Activated naive CD8-positive, alpha-beta T cell treated with anti-CD3 and anti-CD28 coated beads, Interleukin-2, amount 10 ng/mL, durations not matched to agents 7 days and 5 days (primary cell): ENCODE results near the gene MEF2C. TPM values are rescaled to one million over a fixed set of nuclear protein-coding genes. Genes with fewer than 3 reads are reported as not detected.

Experiments
- ATAC-seq: fragments of 150-1000 bp; cut with Tn5 transposase; one replicate; pipeline ENCODE4 v1.10.0; 2021; ENCODE audit warnings: low read depth, moderate library complexity
- POLR2A ChIA-PET: fragments of 350-600 bp; sonication (Branson Sonifier 250); formaldehyde crosslinking; loops from one replicate; lab custom pipeline; 2021; ENCODE audit warnings: antibody characterized with exemption; lab: Charles Lee
- DNase-seq: peaks from one replicate; pipeline ENCODE4 v3.0.0; 2021
- H3K27ac Mint-ChIP-seq: one replicate; pipeline ENCODE4 v1.8.0; 2022; ENCODE audit warnings: mild to moderate bottlenecking, mixed read lengths
- H3K27me3 Mint-ChIP-seq: one replicate; pipeline ENCODE4 v1.8.0; 2022; ENCODE audit warnings: mild to moderate bottlenecking, moderate library complexity, mixed read lengths
- H3K36me3 Mint-ChIP-seq: one replicate; pipeline ENCODE4 v1.8.0; 2021; ENCODE audit warnings: mild to moderate bottlenecking, mixed read lengths
- H3K4me1 Mint-ChIP-seq: one replicate; pipeline ENCODE4 v1.8.0; 2021; ENCODE audit warnings: mixed read lengths
- H3K4me3 Mint-ChIP-seq: one replicate; pipeline ENCODE4 v1.8.0; 2022; ENCODE audit warnings: mild to moderate bottlenecking, moderate library complexity, mixed read lengths
- H3K9me3 Mint-ChIP-seq: one replicate; pipeline ENCODE4 v1.8.0; 2021; ENCODE audit warnings: mixed read lengths
- total RNA-seq, 2 experiments: library from RNA; stranded (reverse); gene quantifications; one replicate each; pipeline ENCODE4 v1.2.3, GENCODE V29; 2021

Gene MEF2C
- total RNA-seq, 2 experiments from 2014 or later, result 0.60 to 0.86 TPM

DNA sequence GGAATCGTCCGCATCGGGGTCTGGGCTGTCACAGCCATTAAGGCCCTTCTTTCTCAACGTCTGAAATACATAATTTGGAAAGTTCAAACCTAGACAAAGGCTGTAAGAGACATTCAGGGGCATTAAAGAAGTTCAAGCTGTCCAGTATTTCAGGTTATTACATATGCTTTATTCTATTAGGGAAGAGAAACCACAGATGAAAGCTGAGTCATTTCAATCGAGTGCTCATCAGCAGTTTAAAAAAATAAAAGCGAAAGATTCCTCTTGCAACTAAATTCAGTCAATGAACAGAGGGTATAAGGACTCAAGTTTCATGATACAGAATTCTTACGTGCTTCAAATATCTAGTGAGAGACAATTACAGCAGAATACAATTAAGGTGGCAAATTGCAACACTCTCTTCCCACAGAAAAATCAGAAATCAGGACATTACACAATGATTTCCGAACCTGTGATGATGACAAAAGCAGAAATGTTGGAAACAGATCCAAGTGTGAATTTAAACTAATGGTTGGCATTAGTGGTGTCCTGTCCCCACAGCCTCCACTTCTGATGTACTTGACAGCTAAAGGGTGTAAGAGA, 121.6 kb downstream of the MEF2C start:
- Mint-ChIP-seq H3K27ac (no peak overlapping the region), H3K4me3 (no peak overlapping the region), H3K9me3 (no peaks in the 10 kb centered on the region), H3K27me3 (peaks cover 19% of the 10 kb centered on the region), H3K4me1 (peaks cover 2% of the 10 kb centered on the region), H3K36me3 (no peaks in the 10 kb centered on the region)
- ATAC-seq (no peak), DNase-seq (no peak)
- POLR2A ChIA-PET, result no interaction called here

DNA sequence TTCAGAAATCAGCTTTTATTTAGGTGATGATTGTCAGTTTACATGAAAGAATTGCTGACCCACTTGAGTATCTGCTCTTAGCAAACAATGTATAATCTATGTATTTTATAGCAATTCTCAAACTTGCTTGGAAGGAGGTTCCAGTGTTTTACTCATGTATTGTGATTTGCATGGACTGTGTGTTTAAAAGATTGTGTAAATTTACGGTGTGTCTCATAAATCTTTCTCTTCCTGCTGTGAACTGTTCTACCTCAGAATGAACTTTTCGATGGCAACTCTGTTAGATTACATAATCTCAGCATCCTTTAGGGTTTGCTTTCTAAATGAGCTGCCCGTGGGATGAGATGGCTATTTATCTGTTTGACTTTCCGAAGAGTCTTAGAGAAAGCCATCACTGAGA, 122.5 kb downstream of the MEF2C start:
- peaks cover 2% of the 10 kb centered on the region for H3K4me1 Mint-ChIP-seq
- POLR2A ChIA-PET, result no interaction called here
- H3K9me3 Mint-ChIP-seq, result no peaks in the 10 kb centered on the region
- no peak overlapping the region for H3K27ac Mint-ChIP-seq
- ATAC-seq (no peak), DNase-seq (no peak)
- H3K4me3 Mint-ChIP-seq, result no peak overlapping the region
- H3K27me3 Mint-ChIP-seq, result peaks cover 19% of the 10 kb centered on the region
- H3K36me3 Mint-ChIP-seq, result no peaks in the 10 kb centered on the region

DNA sequence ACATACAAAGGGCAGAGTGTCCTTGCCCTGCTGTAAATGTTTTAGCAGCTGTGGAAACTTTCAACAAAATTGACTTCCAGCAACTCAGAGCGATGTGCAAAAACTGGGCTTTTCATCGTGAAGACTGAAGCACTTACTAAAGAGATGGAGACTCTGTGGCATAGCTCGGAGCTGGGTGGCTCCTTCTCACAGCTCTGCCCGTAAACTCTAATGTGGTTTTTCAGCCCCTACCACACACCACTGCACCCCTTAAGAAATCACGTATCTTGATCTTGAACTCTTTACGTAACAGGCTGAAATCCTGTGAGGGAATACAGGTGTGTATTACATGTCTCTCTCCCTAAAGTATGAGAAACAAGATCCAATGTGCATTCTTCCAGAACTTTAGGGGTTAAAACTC, 124.4 kb downstream of the MEF2C start:
- peaks cover 19% of the 10 kb centered on the region for H3K27me3 Mint-ChIP-seq
- H3K27ac Mint-ChIP-seq, result no peak overlapping the region
- no peak for DNase-seq
- H3K4me3 Mint-ChIP-seq, result no peak overlapping the region
- H3K4me1 Mint-ChIP-seq, result peaks cover 2% of the 10 kb centered on the region
- H3K36me3 Mint-ChIP-seq, result no peaks in the 10 kb centered on the region
- no peaks in the 10 kb centered on the region for H3K9me3 Mint-ChIP-seq
- POLR2A ChIA-PET, result no interaction called here
- no peak for ATAC-seq

DNA sequence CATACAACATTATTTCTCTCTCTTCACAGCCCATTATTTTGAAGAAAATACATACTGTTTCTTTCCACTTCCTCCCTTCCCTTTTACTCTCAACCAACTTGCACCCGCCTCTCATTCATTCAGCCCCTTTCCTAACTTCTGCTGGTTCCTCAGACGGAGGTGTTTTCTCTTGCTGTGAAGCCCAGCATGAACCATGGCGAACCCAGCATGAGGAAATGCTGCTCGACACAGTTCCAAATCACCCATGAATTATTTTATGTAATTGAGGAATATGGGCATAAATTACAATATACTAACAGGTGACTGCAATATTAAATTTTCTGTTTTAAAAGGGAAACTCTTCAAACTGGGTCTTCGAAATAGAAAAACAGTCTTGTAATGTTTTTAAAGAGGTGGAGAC, 124.8 kb downstream of the MEF2C start:
- DNase-seq, result no peak
- no peak for ATAC-seq
- Mint-ChIP-seq H3K9me3 (no peaks in the 10 kb centered on the region), H3K36me3 (no peaks in the 10 kb centered on the region), H3K4me1 (peaks cover 2% of the 10 kb centered on the region), H3K27ac (no peak overlapping the region), H3K4me3 (no peak overlapping the region), H3K27me3 (peaks cover 19% of the 10 kb centered on the region)
- POLR2A ChIA-PET, result no interaction called here

DNA sequence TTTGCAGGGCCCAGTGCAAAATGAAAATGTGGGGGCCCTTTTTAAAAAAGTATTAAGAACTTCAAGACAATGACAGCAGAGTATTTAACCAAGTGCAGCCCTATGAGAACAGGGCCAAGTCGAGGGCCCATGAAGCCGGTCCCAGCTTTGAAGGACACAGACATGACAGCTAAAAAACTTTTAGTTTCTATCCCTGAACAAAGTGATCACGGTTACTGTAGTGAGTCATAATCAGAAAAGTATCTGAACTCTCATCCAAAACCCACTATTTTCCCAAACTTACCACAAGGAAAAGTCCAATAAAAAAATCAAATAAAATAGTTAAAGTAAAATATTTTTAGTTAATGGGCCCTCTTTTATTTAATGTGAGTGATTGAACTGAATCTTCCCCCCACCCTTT, 126.0 kb downstream of the MEF2C start:
- Mint-ChIP-seq H3K27ac (no peak overlapping the region), H3K4me1 (peaks cover 2% of the 10 kb centered on the region), H3K9me3 (peaks cover 2% of the 10 kb centered on the region), H3K4me3 (no peak overlapping the region), H3K27me3 (peaks cover 21% of the 10 kb centered on the region), H3K36me3 (no peaks in the 10 kb centered on the region)
- no peak for ATAC-seq
- DNase-seq, result no peak
- POLR2A ChIA-PET, result no interaction called here

DNA sequence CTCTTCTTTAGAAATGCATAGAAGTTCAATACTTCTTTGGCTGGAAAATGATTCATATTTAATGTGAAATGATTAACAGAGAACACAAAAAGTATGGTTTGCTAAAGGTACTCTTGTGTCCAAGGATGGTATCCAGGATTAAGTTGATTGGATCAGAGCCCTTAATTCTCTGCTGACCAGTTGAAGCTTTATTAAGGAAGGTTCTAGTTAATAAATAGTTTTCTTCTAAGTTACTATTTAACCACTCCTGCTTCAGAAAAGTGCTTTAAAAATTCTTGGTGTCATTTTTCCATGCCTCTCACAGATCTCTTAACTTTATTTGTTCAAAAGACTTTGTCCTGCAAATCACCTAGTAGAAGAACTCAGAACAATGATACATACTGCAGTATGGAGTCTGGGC, 134.3 kb downstream of the MEF2C start:
- no peaks in the 10 kb centered on the region for H3K36me3 Mint-ChIP-seq
- POLR2A ChIA-PET, result no interaction called here
- no peak overlapping the region for H3K4me3 Mint-ChIP-seq
- ATAC-seq (no peak), DNase-seq (no peak)
- peaks cover 2% of the 10 kb centered on the region for H3K27me3 Mint-ChIP-seq
- H3K9me3 Mint-ChIP-seq, result peaks cover 2% of the 10 kb centered on the region
- H3K27ac Mint-ChIP-seq, result no peak overlapping the region
- H3K4me1 Mint-ChIP-seq, result peaks cover 8% of the 10 kb centered on the region

DNA sequence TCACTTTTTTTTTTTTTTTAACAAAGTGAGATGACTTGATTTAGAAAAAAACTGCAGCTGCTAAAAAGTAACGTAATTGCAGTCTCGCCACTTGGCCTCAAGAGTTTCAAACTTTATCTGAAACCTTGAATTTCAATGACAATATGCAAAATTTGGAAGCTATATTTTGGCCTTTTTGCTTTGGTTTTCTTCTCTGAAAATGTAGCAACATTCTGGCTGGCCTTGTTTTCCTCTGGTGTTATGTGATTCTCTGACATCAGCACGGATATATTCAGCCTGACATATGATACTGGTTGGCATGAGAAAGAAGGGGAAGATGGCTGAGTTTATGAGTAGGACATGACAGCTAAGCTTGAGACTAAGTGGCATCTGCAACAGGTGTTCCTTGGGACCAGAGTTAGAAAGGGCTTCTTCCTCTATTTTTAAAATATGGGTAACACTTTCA, 136.5 kb downstream of the MEF2C start:
- POLR2A ChIA-PET, result no interaction called here
- no peaks in the 10 kb centered on the region for H3K36me3 Mint-ChIP-seq
- peaks cover 2% of the 10 kb centered on the region for H3K4me1 Mint-ChIP-seq
- peaks cover 7% of the 10 kb centered on the region for H3K27me3 Mint-ChIP-seq
- ATAC-seq (no peak), DNase-seq (no peak)
- no peak overlapping the region for H3K4me3 Mint-ChIP-seq
- H3K27ac Mint-ChIP-seq, result no peak overlapping the region
- no peaks in the 10 kb centered on the region for H3K9me3 Mint-ChIP-seq

DNA sequence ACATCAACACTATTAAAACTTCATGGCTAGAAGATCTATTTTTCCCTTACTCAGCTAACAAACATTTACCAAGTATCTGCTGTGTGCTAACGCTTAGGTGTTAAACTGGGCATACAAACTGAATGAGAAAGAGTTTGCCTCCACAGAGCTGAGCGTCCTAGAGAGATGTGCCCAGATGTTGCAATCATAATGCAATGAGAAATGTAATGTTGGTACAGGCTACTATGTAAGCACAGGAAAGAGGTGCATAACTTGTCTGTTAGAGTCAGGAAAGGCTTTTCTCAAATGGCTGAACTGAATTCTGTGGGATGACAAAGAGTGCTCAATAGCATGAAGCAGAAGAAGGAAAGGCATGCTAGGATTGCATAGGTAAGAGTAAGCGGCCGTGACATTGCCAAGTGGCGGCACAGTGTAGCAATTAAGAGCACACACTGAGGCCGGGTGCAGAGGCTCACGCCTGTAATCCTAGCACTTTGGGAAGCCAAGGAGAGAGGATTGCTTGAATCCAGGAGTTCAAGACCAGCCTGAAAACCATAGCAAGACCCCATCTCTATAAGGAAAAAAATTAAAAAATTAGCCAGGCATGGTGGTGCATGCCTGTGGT, 137.8 kb downstream of the MEF2C start:
- Mint-ChIP-seq H3K27me3 (peaks cover 10% of the 10 kb centered on the region), H3K9me3 (no peaks in the 10 kb centered on the region), H3K4me1 (no peaks in the 10 kb centered on the region), H3K36me3 (no peaks in the 10 kb centered on the region), H3K27ac (no peak overlapping the region), H3K4me3 (no peak overlapping the region)
- DNase-seq (no peak), ATAC-seq (no peak)
- POLR2A ChIA-PET, result no interaction called here

DNA sequence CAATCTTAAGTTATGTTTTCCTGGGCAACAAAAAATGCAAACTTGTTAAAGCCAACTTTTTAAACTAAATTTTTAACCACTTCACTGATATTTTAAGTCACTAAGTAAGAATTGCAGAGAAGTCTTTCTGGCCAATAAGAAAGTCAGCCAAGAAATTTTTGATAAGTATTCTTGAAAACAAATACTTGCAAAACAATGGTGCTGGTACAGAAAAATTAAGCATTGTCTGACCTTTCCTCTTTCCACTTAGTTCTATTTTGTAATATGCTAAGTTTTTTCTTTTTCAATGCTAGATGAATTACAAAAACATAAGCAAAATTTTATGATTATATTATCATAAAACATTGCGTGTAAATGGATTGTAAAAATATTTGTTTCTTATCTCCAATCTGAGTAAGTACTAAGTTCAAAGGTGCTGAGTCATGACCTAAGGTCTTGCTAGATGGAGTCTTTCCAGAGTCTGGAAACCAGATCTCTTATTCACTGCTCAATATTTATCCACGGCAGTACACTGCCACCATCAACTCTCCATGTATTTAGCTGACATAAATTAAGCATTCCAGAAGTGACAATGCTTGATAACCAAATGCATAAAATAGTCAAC, 139.7 kb downstream of the MEF2C start:
- DNase-seq, result no peak
- Mint-ChIP-seq H3K4me1 (no peaks in the 10 kb centered on the region), H3K36me3 (no peaks in the 10 kb centered on the region), H3K27ac (no peak overlapping the region), H3K27me3 (peaks cover 15% of the 10 kb centered on the region), H3K4me3 (no peak overlapping the region), H3K9me3 (no peaks in the 10 kb centered on the region)
- no peak for ATAC-seq
- POLR2A ChIA-PET, result no interaction called here

DNA sequence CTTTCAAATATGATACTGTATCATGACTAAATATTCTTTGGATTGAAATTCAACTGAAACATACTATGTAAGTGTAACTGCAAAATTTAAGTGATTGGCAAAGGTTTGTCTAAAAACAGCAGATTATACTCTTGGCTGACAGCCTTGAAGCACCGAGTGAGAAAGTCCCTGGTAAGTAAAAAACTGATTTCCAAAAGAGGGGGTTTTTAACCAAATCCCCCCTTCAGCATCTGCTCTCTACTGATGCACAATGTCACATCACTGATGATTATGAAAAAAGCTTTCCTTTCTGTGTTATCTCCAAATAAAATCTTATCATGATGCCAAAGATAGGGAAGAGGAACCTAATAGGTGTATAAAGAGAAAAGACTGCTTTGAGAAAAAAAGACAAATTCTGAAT, 141.0 kb downstream of the MEF2C start:
- Mint-ChIP-seq H3K36me3 (no peaks in the 10 kb centered on the region), H3K4me1 (no peaks in the 10 kb centered on the region), H3K27me3 (peaks cover 15% of the 10 kb centered on the region), H3K4me3 (no peak overlapping the region), H3K9me3 (no peaks in the 10 kb centered on the region), H3K27ac (no peak overlapping the region)
- POLR2A ChIA-PET, result no interaction called here
- no peak for ATAC-seq
- DNase-seq, result no peak

DNA sequence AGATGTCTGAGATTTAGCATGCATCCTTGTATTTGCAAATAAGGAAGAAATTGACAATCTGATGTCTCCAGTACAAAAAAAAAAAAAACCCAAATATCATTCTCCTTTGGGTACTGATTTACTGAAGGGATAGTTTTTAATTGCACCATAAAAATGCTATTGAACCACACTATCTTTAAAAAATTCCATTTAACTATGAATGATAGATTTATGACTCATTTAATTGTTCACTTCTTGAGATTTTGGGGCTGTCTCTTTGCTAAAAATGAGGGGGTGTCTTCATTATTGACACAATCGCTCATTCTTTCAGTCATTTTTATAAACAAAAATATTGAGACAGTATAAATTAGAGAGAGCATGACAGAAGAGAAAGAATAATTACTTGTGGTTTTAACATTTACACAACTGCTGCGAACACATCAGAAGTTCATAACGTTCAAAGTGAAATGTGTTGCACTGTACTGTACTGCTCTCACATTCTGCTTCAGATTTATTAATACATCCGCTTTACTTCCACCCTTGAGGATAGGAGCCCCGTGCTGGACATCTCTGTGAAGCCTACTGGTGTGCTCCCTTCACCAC, 142.3 kb downstream of the MEF2C start:
- Mint-ChIP-seq H3K9me3 (no peaks in the 10 kb centered on the region), H3K27me3 (peaks cover 15% of the 10 kb centered on the region), H3K36me3 (no peaks in the 10 kb centered on the region), H3K4me1 (no peaks in the 10 kb centered on the region), H3K27ac (no peak overlapping the region), H3K4me3 (no peak overlapping the region)
- no peak for DNase-seq
- no peak for ATAC-seq
- POLR2A ChIA-PET, result no interaction called here

DNA sequence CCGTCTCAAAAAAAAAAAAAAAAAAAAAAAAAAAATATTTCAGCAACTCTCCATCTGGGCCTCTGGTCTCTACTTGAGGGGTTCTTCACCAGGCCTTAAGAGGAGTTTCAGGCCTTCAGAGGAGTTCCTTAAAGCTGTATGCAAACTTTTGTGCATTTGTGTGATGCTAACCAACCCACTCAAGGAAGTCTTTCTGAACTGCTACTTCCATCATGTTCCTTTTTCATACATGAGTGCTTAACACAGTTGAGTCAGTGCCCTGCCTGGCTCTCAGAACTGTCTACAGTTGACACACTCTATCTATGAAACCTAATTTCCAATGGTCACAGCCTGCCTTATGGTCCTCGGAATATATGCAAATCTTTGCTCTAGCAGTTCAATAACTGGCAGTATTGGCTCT, 146.5 kb downstream of the MEF2C start:
- H3K27me3 Mint-ChIP-seq, result peaks cover 8% of the 10 kb centered on the region
- POLR2A ChIA-PET, result no interaction called here
- ATAC-seq (no peak), DNase-seq (no peak)
- H3K4me1 Mint-ChIP-seq, result peaks cover 3% of the 10 kb centered on the region
- no peaks in the 10 kb centered on the region for H3K9me3 Mint-ChIP-seq
- no peaks in the 10 kb centered on the region for H3K36me3 Mint-ChIP-seq
- no peak overlapping the region for H3K4me3 Mint-ChIP-seq
- H3K27ac Mint-ChIP-seq, result no peak overlapping the region

DNA sequence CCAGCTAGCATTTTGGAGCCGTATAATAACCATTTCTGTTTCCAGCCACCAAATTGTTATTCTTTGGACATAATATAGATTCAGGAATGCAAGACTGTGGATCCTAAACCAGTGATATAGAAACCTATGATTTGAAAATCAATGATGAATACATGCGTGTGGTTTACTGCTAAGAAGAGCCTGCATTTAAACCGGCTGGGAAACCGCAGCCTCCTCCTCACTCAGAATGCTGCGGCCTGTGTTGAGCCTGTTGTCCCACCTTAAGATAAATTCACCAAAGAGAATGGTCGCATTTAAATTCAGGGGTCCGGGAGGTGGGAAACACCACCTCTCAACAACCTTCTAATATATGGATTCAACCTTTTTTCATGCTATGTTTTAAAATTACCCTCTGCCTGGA, 148.0 kb downstream of the MEF2C start:
- no peak overlapping the region for H3K4me3 Mint-ChIP-seq
- H3K9me3 Mint-ChIP-seq, result no peaks in the 10 kb centered on the region
- H3K36me3 Mint-ChIP-seq, result no peaks in the 10 kb centered on the region
- H3K27me3 Mint-ChIP-seq, result peaks cover 3% of the 10 kb centered on the region
- H3K4me1 Mint-ChIP-seq, result peaks cover 3% of the 10 kb centered on the region
- POLR2A ChIA-PET, result no interaction called here
- DNase-seq (no peak), ATAC-seq (no peak)
- no peak overlapping the region for H3K27ac Mint-ChIP-seq

DNA sequence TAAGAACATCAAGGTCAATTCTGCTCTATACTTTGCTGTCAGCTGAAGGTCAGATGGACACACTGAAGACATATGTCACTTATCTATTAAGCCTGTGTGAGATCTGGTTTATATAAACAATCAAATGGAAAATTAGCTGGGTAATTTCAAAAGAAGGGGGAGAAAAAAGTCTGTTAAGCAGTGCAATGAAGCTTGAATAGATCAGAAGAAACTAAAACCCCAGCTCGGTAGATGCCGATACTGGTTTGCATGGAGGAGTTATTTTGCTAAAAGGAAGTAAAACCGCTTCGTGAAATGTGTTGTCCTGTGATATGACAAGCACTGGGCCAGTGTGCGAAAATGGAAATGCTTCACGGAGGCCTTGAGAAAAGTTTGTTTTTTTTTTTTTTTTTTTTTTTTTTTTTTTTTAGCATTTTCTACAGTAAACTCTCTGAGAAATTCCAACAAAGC, 148.8 kb downstream of the MEF2C start:
- H3K27ac Mint-ChIP-seq, result no peak overlapping the region
- ATAC-seq, result no peak

More for the DNA sequence above, 148.8 kb downstream of the MEF2C start:
- Mint-ChIP-seq H3K4me3 (peak overlapping the region; percentile 5), H3K4me1 (peaks cover 3% of the 10 kb centered on the region), H3K9me3 (no peaks in the 10 kb centered on the region), H3K36me3 (no peaks in the 10 kb centered on the region), H3K27me3 (peaks cover 3% of the 10 kb centered on the region)
- no peak for DNase-seq
- POLR2A ChIA-PET, result no interaction called here
